Endothelial cell (in vitro differentiated cells): Measurements from ENCODE around the gene NAALADL2. TPM values are rescaled to one million over a fixed set of nuclear protein-coding genes. Genes with fewer than 3 reads are reported as not detected.

ENCODE experiments used
- DNase-seq: peaks from one replicate; pipeline ENCODE4 v3.0.0; 2021; ENCODE audit warnings: low spot score
- H3K27ac Mint-ChIP-seq: one replicate; pipeline ENCODE4 v1.8.0; 2021; ENCODE audit warnings: mixed read lengths, inconsistent platforms; ENCODE audit not compliant: unreplicated experiment
- H3K27me3 Mint-ChIP-seq: one replicate; pipeline ENCODE4 v1.8.0; 2021; ENCODE audit warnings: mild to moderate bottlenecking, moderate library complexity, mixed read lengths, inconsistent platforms; ENCODE audit not compliant: unreplicated experiment
- H3K36me3 Mint-ChIP-seq: one replicate; pipeline ENCODE4 v1.8.0; 2021; ENCODE audit warnings: mild to moderate bottlenecking, low read depth, mixed read lengths, inconsistent platforms; ENCODE audit not compliant: unreplicated experiment
- H3K4me1 Mint-ChIP-seq: one replicate; pipeline ENCODE4 v1.8.0; 2021; ENCODE audit warnings: mild to moderate bottlenecking, mixed read lengths, inconsistent platforms; ENCODE audit not compliant: unreplicated experiment
- H3K4me3 Mint-ChIP-seq: one replicate; pipeline ENCODE4 v1.8.0; 2021; ENCODE audit warnings: mild to moderate bottlenecking, mixed read lengths, inconsistent platforms; ENCODE audit not compliant: unreplicated experiment
- H3K9me3 Mint-ChIP-seq: one replicate; pipeline ENCODE4 v1.8.0; 2021; ENCODE audit warnings: mixed read lengths, inconsistent platforms; ENCODE audit not compliant: unreplicated experiment
- total RNA-seq: library from RNA; stranded (reverse); fragmentation: NEBNext Ultra II Directional; extraction: Animal tissue kit (Norgen Biotek cat#: 25700); gene quantifications from one replicate; pipeline ENCODE4 v1.2.1, GENCODE V29; 2021; ENCODE audit not compliant: unreplicated experiment
- TF ChIP-seq, protein P1 (sequence below): fragments of 200-600 bp; sonication (generic); IDR thresholded peaks from one replicate; pipeline ENCODE4 v1.5.0; 2021; ENCODE audit warnings: antibody characterized with exemption; ENCODE audit not compliant: unreplicated experiment

NAALADL2 gene
- total RNA-seq, 1 donor from 2014 or later, result 3.5 TPM

GRCh38 chr3:175224051-175224450 lies 364.9 kb downstream of the NAALADL2 start:
- no peaks in the 10 kb centered on the region for H3K36me3 Mint-ChIP-seq
- no peak for DNase-seq
- H3K4me3 Mint-ChIP-seq, result no peak overlapping the region
- H3K9me3 Mint-ChIP-seq, result no peaks in the 10 kb centered on the region
- H3K27me3 Mint-ChIP-seq, result no peaks in the 10 kb centered on the region
- H3K27ac Mint-ChIP-seq, result no peak overlapping the region
- no peaks in the 10 kb centered on the region for H3K4me1 Mint-ChIP-seq
- TF ChIP-seq, protein P1, sequence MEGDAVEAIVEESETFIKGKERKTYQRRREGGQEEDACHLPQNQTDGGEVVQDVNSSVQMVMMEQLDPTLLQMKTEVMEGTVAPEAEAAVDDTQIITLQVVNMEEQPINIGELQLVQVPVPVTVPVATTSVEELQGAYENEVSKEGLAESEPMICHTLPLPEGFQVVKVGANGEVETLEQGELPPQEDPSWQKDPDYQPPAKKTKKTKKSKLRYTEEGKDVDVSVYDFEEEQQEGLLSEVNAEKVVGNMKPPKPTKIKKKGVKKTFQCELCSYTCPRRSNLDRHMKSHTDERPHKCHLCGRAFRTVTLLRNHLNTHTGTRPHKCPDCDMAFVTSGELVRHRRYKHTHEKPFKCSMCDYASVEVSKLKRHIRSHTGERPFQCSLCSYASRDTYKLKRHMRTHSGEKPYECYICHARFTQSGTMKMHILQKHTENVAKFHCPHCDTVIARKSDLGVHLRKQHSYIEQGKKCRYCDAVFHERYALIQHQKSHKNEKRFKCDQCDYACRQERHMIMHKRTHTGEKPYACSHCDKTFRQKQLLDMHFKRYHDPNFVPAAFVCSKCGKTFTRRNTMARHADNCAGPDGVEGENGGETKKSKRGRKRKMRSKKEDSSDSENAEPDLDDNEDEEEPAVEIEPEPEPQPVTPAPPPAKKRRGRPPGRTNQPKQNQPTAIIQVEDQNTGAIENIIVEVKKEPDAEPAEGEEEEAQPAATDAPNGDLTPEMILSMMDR, result no peak

- Mint-ChIP-seq H3K27ac (no peak overlapping the region), H3K4me3 (no peak overlapping the region), H3K36me3 (no peaks in the 10 kb centered on the region), H3K9me3 (no peaks in the 10 kb centered on the region), H3K4me1 (no peaks in the 10 kb centered on the region), H3K27me3 (no peaks in the 10 kb centered on the region)
- no peak for DNase-seq
- TF ChIP-seq, protein P1, result no peak
These were observed 367.3 kb downstream of the NAALADL2 start for GRCh38 chr3:175226444-175226843.

- H3K4me3 Mint-ChIP-seq, result no peak overlapping the region
- H3K27ac Mint-ChIP-seq, result no peak overlapping the region
- no peaks in the 10 kb centered on the region for H3K4me1 Mint-ChIP-seq
- H3K27me3 Mint-ChIP-seq, result no peaks in the 10 kb centered on the region
- TF ChIP-seq, protein P1, result no peak
- H3K36me3 Mint-ChIP-seq, result no peaks in the 10 kb centered on the region
- no peak for DNase-seq
- no peaks in the 10 kb centered on the region for H3K9me3 Mint-ChIP-seq
These were observed 368.0 kb downstream of the NAALADL2 start for GRCh38 chr3:175227126-175227525.

DNA sequence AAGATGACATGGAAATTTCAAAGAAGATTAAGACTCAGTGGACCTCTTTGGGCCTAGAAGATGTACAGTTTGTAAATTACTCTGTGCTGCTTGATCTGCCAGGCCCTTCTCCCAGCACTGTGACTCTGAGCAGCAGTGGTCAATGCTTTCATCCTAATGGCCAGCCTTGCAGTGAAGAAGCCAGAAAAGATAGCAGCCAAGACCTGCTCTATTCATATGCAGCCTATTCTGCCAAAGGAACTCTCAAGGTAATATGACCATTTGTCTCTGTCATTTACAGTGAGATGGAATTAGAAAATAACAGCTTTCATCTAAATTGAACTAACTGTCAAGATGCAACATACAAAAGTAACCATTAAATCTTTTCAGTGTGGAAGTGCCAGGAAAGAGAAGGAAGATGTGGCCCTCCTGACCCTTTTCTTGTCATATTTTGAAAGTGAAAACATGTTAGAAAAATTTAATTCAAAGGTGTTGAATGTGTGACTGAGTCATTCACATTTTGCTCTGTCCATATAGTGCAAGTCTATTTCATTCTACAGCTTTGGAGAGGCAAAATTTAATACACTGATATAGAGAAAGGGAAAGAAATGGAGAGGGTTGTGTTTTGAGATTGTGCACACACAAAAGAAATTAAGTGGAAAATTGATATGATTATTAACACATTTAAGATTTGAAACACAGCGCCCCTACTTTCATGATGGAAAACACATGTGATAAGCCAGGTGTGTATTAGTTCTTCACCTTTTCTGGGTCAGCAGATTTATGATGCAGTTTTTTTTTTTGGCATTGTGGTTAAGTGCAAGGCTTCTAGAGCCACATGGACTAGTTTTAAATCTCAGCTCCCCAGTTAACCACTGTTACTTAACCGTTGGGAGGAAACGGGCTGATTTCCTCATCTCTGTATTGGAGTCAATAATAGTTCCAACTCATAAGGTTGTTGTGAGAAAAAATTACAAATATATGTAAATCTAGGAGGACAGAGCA lies 375.1 kb downstream of the NAALADL2 start:
- Mint-ChIP-seq H3K9me3 (no peaks in the 10 kb centered on the region), H3K27ac (no peak overlapping the region), H3K36me3 (no peaks in the 10 kb centered on the region), H3K4me3 (no peak overlapping the region), H3K4me1 (no peaks in the 10 kb centered on the region), H3K27me3 (no peaks in the 10 kb centered on the region)
- DNase-seq, result no peak
- TF ChIP-seq, protein P1, result no peak

- Mint-ChIP-seq H3K27me3 (peaks cover under 1% of the 10 kb centered on the region), H3K4me1 (no peaks in the 10 kb centered on the region), H3K9me3 (no peaks in the 10 kb centered on the region), H3K4me3 (no peak overlapping the region), H3K27ac (no peak overlapping the region), H3K36me3 (no peaks in the 10 kb centered on the region)
- TF ChIP-seq, protein P1, result no peak
- no peak for DNase-seq
These were observed 379.7 kb downstream of the NAALADL2 start for GRCh38 chr3:175238801-175239200.
